NCI-H1417 (cell line): ENCODE data around the gene FAM114A1.
"Not testable (repeated sequence)": the region's sequence is repeated elsewhere in the genome, so short reads cannot be mapped to it uniquely, and the experiment has no call there.

Source experiments
- DNase-seq, 3 experiments: peaks; one replicate each; lab custom pipeline; 2025; lab: John Stamatoyannopoulos, UW

Gene FAM114A1

DNA sequence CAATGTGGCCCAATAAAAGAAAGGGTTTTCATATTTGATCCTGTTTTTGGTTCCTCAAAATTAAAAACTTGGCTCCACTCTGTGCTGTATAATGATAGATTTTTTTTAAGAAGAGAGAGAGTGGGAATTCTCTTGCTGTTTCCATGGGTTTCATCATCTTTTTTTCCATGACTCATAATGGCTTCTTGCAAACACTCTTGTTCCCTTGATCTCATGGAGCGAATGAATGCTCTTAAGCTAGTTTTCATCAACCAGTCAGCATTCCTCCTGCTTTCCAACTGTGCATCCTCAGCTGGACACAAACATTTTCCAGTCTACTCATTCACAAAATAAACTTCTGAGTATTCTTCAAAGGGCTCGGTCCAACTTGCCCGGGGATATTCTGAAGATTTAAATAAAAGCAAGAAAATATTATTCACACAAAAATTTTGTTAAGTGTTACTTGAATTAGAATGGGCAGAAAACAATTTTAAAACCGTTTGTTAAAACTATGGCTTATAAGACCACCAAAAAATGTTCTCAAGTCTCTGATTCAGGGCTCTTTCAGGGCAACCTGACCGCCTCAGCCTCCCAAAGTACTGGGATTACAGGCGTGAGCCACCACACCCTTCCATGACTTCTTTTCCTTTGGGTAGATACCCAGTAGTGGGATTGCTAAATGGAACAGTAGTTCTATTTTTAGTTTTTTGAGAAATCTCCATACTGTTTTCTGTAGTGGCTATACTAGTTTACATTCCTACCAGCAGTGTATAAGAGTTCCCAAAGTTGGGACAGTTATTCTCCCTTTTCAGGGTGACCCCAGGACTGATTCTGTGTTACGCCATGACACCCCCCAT is 99.9 kb downstream of the FAM114A1 start:
- DNase-seq: no peak

GRCh38 chr4:38968668-38969067 is 101.1 kb downstream of the FAM114A1 start:
- DNase-seq: no peak

GRCh38 chr4:38976308-38976707 is 108.7 kb downstream of the FAM114A1 start:
- no peak for DNase-seq

GRCh38 chr4:38979081-38979480 is 111.5 kb downstream of the FAM114A1 start:
- no peak for DNase-seq

GRCh38 chr4:38979511-38980230 is 112.1 kb downstream of the FAM114A1 start:
- no peak for DNase-seq

DNA sequence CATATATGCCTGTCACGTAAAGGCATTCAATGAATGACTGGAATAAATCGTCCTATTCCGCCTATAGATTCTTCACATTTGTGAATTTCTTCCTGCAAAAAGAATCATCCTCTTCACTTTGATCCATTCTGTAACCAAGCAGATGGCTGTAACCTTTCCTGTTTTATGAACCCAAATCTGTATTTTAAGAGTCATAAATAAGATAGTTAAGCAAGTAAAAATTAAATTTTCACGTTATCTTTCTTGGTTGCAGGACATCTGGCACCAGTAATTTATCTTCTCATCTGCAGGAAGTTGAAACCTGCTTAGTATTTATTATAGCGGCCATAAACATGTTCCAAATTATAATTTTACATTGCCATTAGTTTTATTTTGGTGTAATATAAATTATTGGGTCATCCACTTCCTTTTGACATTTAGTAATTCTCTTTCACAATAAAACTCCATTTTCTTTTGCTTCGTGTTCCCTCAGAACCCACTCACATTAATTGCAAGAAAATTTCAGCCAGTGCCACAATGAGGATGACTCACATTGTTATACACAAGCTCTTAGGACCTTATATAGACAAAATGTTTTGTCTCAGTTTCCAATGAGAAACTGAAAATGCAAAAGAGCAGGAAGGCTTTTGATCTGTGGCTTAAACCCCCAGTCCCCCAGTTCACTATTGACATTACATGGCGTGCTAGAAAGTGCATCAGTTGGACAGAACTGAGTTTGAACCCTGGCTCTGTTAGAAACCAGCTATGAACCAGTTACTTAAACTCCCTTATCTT is 113.5 kb downstream of the FAM114A1 start:
- DNase-seq: no peak

GRCh38 chr4:38982361-38983095 is 114.9 kb downstream of the FAM114A1 start:
- DNase-seq: no peak

DNA sequence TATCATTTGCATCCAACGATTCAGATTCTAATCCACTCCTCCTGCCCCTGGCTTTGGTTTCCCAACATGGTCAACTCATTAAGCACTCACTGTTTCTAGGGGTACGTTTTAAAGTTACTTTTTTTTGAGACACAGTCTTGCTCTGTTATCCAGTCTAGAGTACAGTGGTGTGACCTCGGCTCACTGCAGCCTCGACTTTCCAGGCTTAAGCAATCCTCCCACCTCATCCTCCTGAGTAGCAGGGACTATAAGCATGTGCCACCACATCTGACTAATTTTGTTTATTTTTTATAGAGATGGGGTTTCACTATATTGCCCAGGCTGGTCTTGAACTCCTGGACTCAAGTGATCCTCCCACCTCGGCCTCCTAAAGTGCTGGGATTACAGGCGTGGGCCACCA is 115.7 kb downstream of the FAM114A1 start:
- no peak for DNase-seq

- DNase-seq: no peak
Measured at GRCh38 chr4:38983787-38984598, 116.4 kb downstream of the FAM114A1 start.

DNA sequence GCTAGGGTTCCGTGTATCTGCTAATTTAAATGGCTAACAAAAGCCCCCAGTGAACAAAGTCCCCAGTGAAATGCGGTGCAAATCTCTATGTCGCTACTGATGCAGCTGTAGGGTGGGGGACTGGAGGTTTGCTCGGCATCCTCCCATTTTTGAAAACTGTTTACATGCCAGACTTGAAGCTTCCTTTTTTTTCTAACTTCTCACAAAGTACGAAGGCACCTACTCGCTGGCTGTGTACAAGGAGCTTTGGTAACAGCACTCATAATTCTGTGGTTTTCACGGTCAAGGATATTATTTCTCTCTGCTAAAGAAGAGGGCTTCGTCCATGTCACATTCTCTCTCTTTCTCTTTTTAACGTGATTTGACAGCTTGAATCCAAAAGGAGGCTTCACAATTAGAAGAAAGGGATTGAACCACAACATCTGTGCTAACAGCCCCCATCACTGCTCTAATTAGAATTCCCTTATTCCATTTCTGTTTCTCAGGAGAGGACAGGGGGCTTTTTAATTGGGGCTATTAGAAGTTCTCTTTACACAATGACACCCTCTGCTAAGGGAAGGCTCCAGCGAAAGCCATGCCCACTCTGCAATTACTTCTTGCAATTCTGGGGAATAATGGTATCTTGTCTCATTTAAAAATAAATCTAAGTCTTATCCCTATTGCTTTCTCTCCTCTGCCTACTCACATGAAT is 117.9 kb downstream of the FAM114A1 start:
- no peak for DNase-seq

DNA sequence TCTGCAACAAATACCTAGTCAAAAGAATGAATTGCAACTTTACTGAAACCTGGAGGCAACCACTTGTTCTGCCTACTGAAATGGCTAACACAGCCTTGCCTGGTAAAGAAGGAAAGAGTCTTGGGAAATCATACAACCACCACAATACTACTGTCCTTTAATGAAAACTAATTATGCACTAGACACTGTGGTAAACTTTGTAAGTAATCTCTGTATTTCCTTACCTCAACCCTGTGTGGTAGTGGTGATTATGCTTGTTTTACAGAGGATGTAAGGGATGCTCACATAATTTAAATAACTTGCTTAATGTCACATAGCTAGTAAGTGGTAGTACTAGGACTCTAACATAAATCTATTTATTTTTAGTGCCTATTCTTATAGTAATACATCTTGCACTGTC is 119.9 kb downstream of the FAM114A1 start:
- no peak for DNase-seq

GRCh38 chr4:38988353-38988752 is 120.7 kb downstream of the FAM114A1 start:
- DNase-seq: not testable (repeated sequence)

GRCh38 chr4:38989487-38989886 is 121.9 kb downstream of the FAM114A1 start:
- DNase-seq: no peak

DNA sequence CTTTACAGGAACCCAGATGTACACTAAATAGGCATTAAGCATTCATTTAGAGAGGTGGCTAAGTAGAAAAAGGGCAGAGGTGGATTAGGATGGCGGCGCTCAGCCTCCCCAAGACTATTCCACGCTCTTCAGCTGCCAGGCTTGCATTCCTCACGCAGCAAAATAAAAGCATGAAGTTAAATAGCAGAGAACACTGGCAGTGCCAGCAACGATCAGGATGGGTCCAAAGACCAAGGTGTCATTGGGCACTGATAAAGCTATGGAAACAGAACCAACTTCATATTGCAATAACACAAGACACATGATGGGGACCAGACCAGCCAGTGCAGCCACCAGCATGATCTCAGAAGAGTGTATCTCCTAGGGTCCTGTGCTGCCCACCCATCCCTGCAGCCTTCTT is 122.6 kb downstream of the FAM114A1 start:
- DNase-seq: no peak

DNA sequence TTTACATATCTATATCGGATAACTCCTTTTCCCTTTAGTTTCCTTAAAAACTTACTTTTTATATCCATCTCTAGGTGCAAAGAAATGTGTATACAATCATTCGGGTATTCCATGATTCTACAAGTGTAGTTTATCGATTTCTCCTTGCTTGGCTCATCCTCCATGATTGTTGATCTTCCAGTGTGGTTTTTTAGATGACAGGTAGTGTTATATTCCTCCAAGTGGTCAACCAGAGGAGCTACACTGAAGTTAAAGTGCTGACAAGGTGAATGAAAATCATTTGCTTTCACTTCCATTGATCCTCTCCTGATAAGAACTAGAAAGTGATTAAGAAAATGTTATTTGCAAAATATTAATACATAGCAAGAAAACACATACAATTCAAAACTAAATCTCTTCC is 126.1 kb downstream of the FAM114A1 start:
- DNase-seq: no peak

DNA sequence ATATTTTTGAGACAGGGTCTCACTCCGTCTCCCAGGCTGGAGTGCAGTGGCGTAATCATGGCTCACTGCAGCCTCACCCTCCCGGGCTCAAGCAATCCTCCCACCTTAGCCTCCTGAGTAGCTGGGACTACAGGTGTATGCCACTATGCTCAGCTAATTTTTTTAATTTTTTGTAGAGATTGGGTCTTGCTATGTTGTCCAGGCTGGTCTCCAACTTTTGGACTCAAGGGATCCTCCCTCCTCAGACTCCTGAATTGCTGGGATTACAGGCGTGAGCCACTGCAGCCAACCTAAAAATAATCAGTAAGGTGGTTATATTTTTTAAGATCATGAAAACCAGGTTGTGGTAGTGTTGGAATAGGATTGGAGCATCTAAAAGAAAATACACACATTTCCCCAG is 126.5 kb downstream of the FAM114A1 start:
- DNase-seq: no peak
